ENCODE measurements around the gene AEN.

DNA sequence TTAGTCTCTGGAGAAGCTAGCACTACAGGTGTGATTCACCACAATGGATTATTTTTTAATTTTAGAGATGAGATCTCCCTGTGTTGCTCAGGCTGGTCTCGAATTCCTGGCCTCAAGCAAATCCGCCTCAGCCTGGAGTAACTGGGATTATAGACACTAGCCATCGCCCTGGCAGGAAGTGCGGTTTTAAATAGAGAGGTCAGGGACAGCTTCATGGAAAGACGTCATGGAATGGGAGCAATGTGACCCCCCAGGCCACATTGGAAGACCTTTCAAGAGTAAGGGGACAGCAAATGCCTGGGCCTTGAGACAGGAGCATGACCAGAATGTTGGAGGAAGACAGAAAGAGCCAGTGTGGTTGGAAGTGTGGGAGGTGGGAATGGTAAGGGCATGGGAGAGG, 15.5 kb downstream of the AEN start:
- no peak for TF ChIP-seq FOXP2 (optimal IDR thresholded peaks at IDR 0.05; ENCODE audit: control extremely low read depth, extremely low read length, insufficient read depth)
- no peak for TF ChIP-seq EZH2 (IDR thresholded peaks at IDR 0.05)
- no peak for TF ChIP-seq POLR2AphosphoS5 (IDR thresholded peaks at IDR 0.05; ENCODE audit: borderline replicate concordance, low read depth, low read length)
